ENCODE results near the gene THRAP3. TPM values are rescaled to one million over a fixed set of nuclear protein-coding genes. Genes with fewer than 3 reads are reported as not detected.
A peak's percentile ranks its signal among the peaks of the same experiment; 100 is the strongest.

THRAP3 gene
- total RNA-seq, 1 experiment from 2014 or later: 133 TPM

- ChIA-PET POLR2A (ENCODE audit: low non-redundant PET) (no interaction called here), CTCF (no interaction called here)
- BruUV-seq (replicated peaks): TSS peak; percentile 20
- TF ChIP-seq CTCF (conservative IDR thresholded peaks at IDR 0.05; ENCODE audit: low read depth, low read length) (no peak), EZH2 (IDR thresholded peaks at IDR 0.05; ENCODE audit: borderline replicate concordance, low read depth, low read length, poor library complexity, severe bottlenecking) (no peak)
- Histone ChIP-seq H3K36me3 (ENCODE audit: insufficient read depth, low read length, poor library complexity, severe bottlenecking) (peaks cover 36% of the 10 kb centered on the region), H3K9me3 (ENCODE audit: low read depth, low read length, poor library complexity, severe bottlenecking) (no peaks in the 10 kb centered on the region), H3K4me3 (ENCODE audit: low read depth, low read length, poor library complexity, severe bottlenecking) (no peak overlapping the region), H3K27ac (ENCODE audit: low read depth, low read length, poor library complexity, severe bottlenecking) (no peak overlapping the region), H3K4me1 (ENCODE audit: insufficient read depth, low read length, poor library complexity, severe bottlenecking) (no peaks in the 10 kb centered on the region), H3K27me3 (replicated peaks; ENCODE audit: insufficient read depth, low read depth, low read length, poor library complexity) (no peaks in the 10 kb centered on the region)
- intact Hi-C loops (cut with micrococcal nuclease; ENCODE audit: unreplicated experiment): no loop called here
- DNase-seq (ENCODE audit: low spot score): no peak
Measured at GRCh38 chr1:36273024-36273423, 48.8 kb downstream of the THRAP3 start.

GRCh38 chr1:36274201-36274600 is 50.0 kb downstream of the THRAP3 start:
- Histone ChIP-seq H3K27me3 (replicated peaks; ENCODE audit: insufficient read depth, low read depth, low read length, poor library complexity) (no peaks in the 10 kb centered on the region), H3K36me3 (ENCODE audit: insufficient read depth, low read length, poor library complexity, severe bottlenecking) (peaks cover 32% of the 10 kb centered on the region), H3K27ac (ENCODE audit: low read depth, low read length, poor library complexity, severe bottlenecking) (no peak overlapping the region), H3K9me3 (ENCODE audit: low read depth, low read length, poor library complexity, severe bottlenecking) (no peaks in the 10 kb centered on the region), H3K4me1 (ENCODE audit: insufficient read depth, low read length, poor library complexity, severe bottlenecking) (no peaks in the 10 kb centered on the region), H3K4me3 (ENCODE audit: low read depth, low read length, poor library complexity, severe bottlenecking) (no peak overlapping the region)
- intact Hi-C loops (cut with micrococcal nuclease; ENCODE audit: unreplicated experiment): no loop called here
- DNase-seq (ENCODE audit: low spot score): no peak
- POLR2A ChIA-PET (ENCODE audit: low non-redundant PET): no interaction called here
- CTCF ChIA-PET: no interaction called here
- BruUV-seq (replicated peaks): no TSS peak
- no peak for TF ChIP-seq EZH2 (IDR thresholded peaks at IDR 0.05; ENCODE audit: borderline replicate concordance, low read depth, low read length, poor library complexity, severe bottlenecking)

GRCh38 chr1:36276688-36277087 is 52.4 kb downstream of the THRAP3 start:
- no TSS peak for BruUV-seq (replicated peaks)
- ChIA-PET POLR2A (ENCODE audit: low non-redundant PET) (no interaction called here), CTCF (no interaction called here)
- Histone ChIP-seq H3K4me1 (ENCODE audit: insufficient read depth, low read length, poor library complexity, severe bottlenecking) (no peaks in the 10 kb centered on the region), H3K27me3 (replicated peaks; ENCODE audit: insufficient read depth, low read depth, low read length, poor library complexity) (no peaks in the 10 kb centered on the region), H3K4me3 (ENCODE audit: low read depth, low read length, poor library complexity, severe bottlenecking) (no peak overlapping the region), H3K9me3 (ENCODE audit: low read depth, low read length, poor library complexity, severe bottlenecking) (no peaks in the 10 kb centered on the region), H3K36me3 (ENCODE audit: insufficient read depth, low read length, poor library complexity, severe bottlenecking) (peaks cover 22% of the 10 kb centered on the region), H3K27ac (ENCODE audit: low read depth, low read length, poor library complexity, severe bottlenecking) (no peak overlapping the region)
- intact Hi-C loops (cut with micrococcal nuclease; ENCODE audit: unreplicated experiment): no loop called here
- TF ChIP-seq EZH2 (IDR thresholded peaks at IDR 0.05; ENCODE audit: borderline replicate concordance, low read depth, low read length, poor library complexity, severe bottlenecking): no peak
- TF ChIP-seq CTCF (conservative IDR thresholded peaks at IDR 0.05; ENCODE audit: low read depth, low read length): no peak
- no peak for DNase-seq (ENCODE audit: low spot score)

- Histone ChIP-seq H3K4me1 (ENCODE audit: insufficient read depth, low read length, poor library complexity, severe bottlenecking) (peaks cover 21% of the 10 kb centered on the region), H3K27me3 (replicated peaks; ENCODE audit: insufficient read depth, low read depth, low read length, poor library complexity) (no peaks in the 10 kb centered on the region), H3K4me3 (ENCODE audit: low read depth, low read length, poor library complexity, severe bottlenecking) (no peak overlapping the region), H3K27ac (ENCODE audit: low read depth, low read length, poor library complexity, severe bottlenecking) (no peak overlapping the region), H3K9me3 (ENCODE audit: low read depth, low read length, poor library complexity, severe bottlenecking) (no peaks in the 10 kb centered on the region), H3K36me3 (ENCODE audit: insufficient read depth, low read length, poor library complexity, severe bottlenecking) (peaks cover 22% of the 10 kb centered on the region)
- CTCF ChIA-PET: no interaction called here
- intact Hi-C loops (cut with micrococcal nuclease; ENCODE audit: unreplicated experiment): no loop called here
- POLR2A ChIA-PET (ENCODE audit: low non-redundant PET): no interaction called here
- TF ChIP-seq EZH2 (IDR thresholded peaks at IDR 0.05; ENCODE audit: borderline replicate concordance, low read depth, low read length, poor library complexity, severe bottlenecking): no peak
- TF ChIP-seq CTCF (conservative IDR thresholded peaks at IDR 0.05; ENCODE audit: low read depth, low read length): no peak
- no TSS peak for BruUV-seq (replicated peaks)
- DNase-seq (ENCODE audit: low spot score): no peak
Measured at GRCh38 chr1:36279110-36279788, 55.0 kb downstream of the THRAP3 start.
